Natural killer cell treated with Interleukin-12 subunit alpha and Interleukin-12 subunit beta and Interleukin-15 and Interleukin-18, amount 100 ng/mL, for 72 hours (primary cell): Measurements from ENCODE around the gene HACE1. TPM values are rescaled to one million over a fixed set of nuclear protein-coding genes. Genes with fewer than 3 reads are reported as not detected.
"Not testable (repeated sequence)": the region's sequence is repeated elsewhere in the genome, so short reads cannot be mapped to it uniquely, and the experiment has no call there.

ENCODE experiments used
- ATAC-seq, 2 donors: fragments of 150-1000 bp; cut with Tn5 transposase in 1 of 2; sonication (Bioruptor Pico), chemical (Tn5 transposase) in 1 of 2; 2 replicates each; pipeline ENCODE4 v1.10.0; 2021
- DNase-seq: peaks from one replicate; pipeline ENCODE4 v3.0.0; 2022; ENCODE audit warnings: low spot score
- H3K27ac Mint-ChIP-seq, 2 donors: 1 replicate in 1 of 2; 2 replicates in 1 of 2; pipeline ENCODE4 v1.8.0; 2022; ENCODE audit warnings: mixed read lengths in 2 of 2, mild to moderate bottlenecking in 1 of 2, moderate library complexity in 1 of 2
- H3K27me3 Mint-ChIP-seq, 2 donors: 1 replicate in 1 of 2; 2 replicates in 1 of 2; pipeline ENCODE4 v1.8.0; 2022; ENCODE audit warnings: mixed read lengths in 2 of 2
- H3K36me3 Mint-ChIP-seq: one replicate; pipeline ENCODE4 v1.8.0; 2022; ENCODE audit warnings: mixed read lengths
- H3K4me1 Mint-ChIP-seq, 2 donors: 1 replicate in 1 of 2; 2 replicates in 1 of 2; pipeline ENCODE4 v1.8.0; 2022; ENCODE audit warnings: low read depth in 2 of 2, mixed read lengths in 2 of 2, mild to moderate bottlenecking in 1 of 2
- H3K4me3 Mint-ChIP-seq: one replicate; pipeline ENCODE4 v1.8.0; 2022; ENCODE audit warnings: mixed read lengths
- H3K9me3 Mint-ChIP-seq: 2 replicates; pipeline ENCODE4 v1.8.0; 2022; ENCODE audit warnings: mixed read lengths
- total RNA-seq, 2 donors: library from RNA; stranded (reverse); gene quantifications; one replicate each; pipeline ENCODE4 v1.2.3, GENCODE V29; 2022

HACE1 gene
- total RNA-seq, 2 donors from 2014 or later: 14.1 to 16.8 TPM

GRCh38 chr6:104860221-104860620 lies 502 bp upstream of the HACE1 start:
- H3K27me3 Mint-ChIP-seq: peaks cover 11 to 12% of the 10 kb centered on the region in 2 donors
- ATAC-seq (no peak), DNase-seq (no peak)
- H3K27ac Mint-ChIP-seq: no peak overlapping the region
- no peaks in the 10 kb centered on the region for H3K9me3 Mint-ChIP-seq
- no peaks in the 10 kb centered on the region for H3K36me3 Mint-ChIP-seq
- peak overlapping the region; percentile 85 for H3K4me3 Mint-ChIP-seq
- H3K4me1 Mint-ChIP-seq: peaks cover 11 to 14% of the 10 kb centered on the region in 2 donors

- peaks cover 11 to 14% of the 10 kb centered on the region in 2 donors for H3K4me1 Mint-ChIP-seq
- DNase-seq (no peak), ATAC-seq (no peak)
- peak overlapping the region in 1 of 2 donors; percentile 62 for H3K27ac Mint-ChIP-seq
- no peaks in the 10 kb centered on the region for H3K9me3 Mint-ChIP-seq
- no peaks in the 10 kb centered on the region for H3K36me3 Mint-ChIP-seq
- peaks cover 7% of the 10 kb centered on the region in 2 donors for H3K27me3 Mint-ChIP-seq
- peak overlapping the region; percentile 85 for H3K4me3 Mint-ChIP-seq
Measured at GRCh38 chr6:104858642-104859041, 1.1 kb downstream of the HACE1 start.

- Mint-ChIP-seq H3K27me3 (no peaks in the 10 kb centered on the region), H3K9me3 (no peaks in the 10 kb centered on the region)
- ATAC-seq: no peak
Measured at GRCh38 chr6:104855507-104855906, 4.2 kb downstream of the HACE1 start.

GRCh38 chr6:104847721-104848120 lies 12.0 kb downstream of the HACE1 start:
- ATAC-seq, H3K27ac Mint-ChIP-seq, H3K4me1 Mint-ChIP-seq, H3K9me3 Mint-ChIP-seq, H3K4me3 Mint-ChIP-seq, H3K36me3 Mint-ChIP-seq, DNase-seq, H3K27me3 Mint-ChIP-seq: not testable (repeated sequence)

More at GRCh38 chr6:104855507-104855906, 4.2 kb downstream of the HACE1 start:
- no peak overlapping the region for H3K4me3 Mint-ChIP-seq
- no peaks in the 10 kb centered on the region for H3K36me3 Mint-ChIP-seq
- no peak for DNase-seq
- H3K4me1 Mint-ChIP-seq: peaks cover 11 to 14% of the 10 kb centered on the region in 2 donors
- H3K27ac Mint-ChIP-seq: no peak overlapping the region

GRCh38 chr6:104843229-104843628 lies 16.5 kb downstream of the HACE1 start:
- Mint-ChIP-seq H3K36me3 (peaks cover 6% of the 10 kb centered on the region), H3K27ac (no peak overlapping the region), H3K4me3 (no peak overlapping the region), H3K27me3 (no peaks in the 10 kb centered on the region), H3K4me1 (peaks cover 0 to 3% of the 10 kb centered on the region in 2 donors), H3K9me3 (no peaks in the 10 kb centered on the region)
- DNase-seq (no peak), ATAC-seq (no peak)

GRCh38 chr6:104837158-104837557 lies 22.6 kb downstream of the HACE1 start:
- DNase-seq (no peak), ATAC-seq (no peak)
- H3K9me3 Mint-ChIP-seq: no peaks in the 10 kb centered on the region
- H3K36me3 Mint-ChIP-seq: no peaks in the 10 kb centered on the region
- no peaks in the 10 kb centered on the region for H3K27me3 Mint-ChIP-seq
- no peak overlapping the region for H3K4me3 Mint-ChIP-seq
- H3K4me1 Mint-ChIP-seq: no peaks in the 10 kb centered on the region
- H3K27ac Mint-ChIP-seq: no peak overlapping the region

- not testable (repeated sequence) for H3K9me3 Mint-ChIP-seq, DNase-seq, H3K4me1 Mint-ChIP-seq
Measured at GRCh38 chr6:104836479-104837020, 23.2 kb downstream of the HACE1 start.

GRCh38 chr6:104835782-104836181 lies 23.9 kb downstream of the HACE1 start:
- Mint-ChIP-seq H3K36me3 (no peaks in the 10 kb centered on the region), H3K9me3 (no peaks in the 10 kb centered on the region), H3K27me3 (no peaks in the 10 kb centered on the region), H3K27ac (no peak overlapping the region), H3K4me1 (no peaks in the 10 kb centered on the region), H3K4me3 (no peak overlapping the region)
- no peak for DNase-seq
- ATAC-seq: no peak

More at GRCh38 chr6:104836479-104837020, 23.2 kb downstream of the HACE1 start:
- not testable (repeated sequence) for H3K36me3 Mint-ChIP-seq, H3K27me3 Mint-ChIP-seq, H3K4me3 Mint-ChIP-seq, ATAC-seq, H3K27ac Mint-ChIP-seq

- ATAC-seq: no peak
Measured at GRCh38 chr6:104829183-104829958, 30.3 kb downstream of the HACE1 start.

GRCh38 chr6:104828478-104828877 lies 31.2 kb downstream of the HACE1 start:
- H3K27ac Mint-ChIP-seq: no peak overlapping the region
- H3K4me3 Mint-ChIP-seq: no peak overlapping the region
- H3K27me3 Mint-ChIP-seq: no peaks in the 10 kb centered on the region
- H3K4me1 Mint-ChIP-seq: peaks cover 0 to 6% of the 10 kb centered on the region in 2 donors
- no peaks in the 10 kb centered on the region for H3K36me3 Mint-ChIP-seq
- ATAC-seq: no peak
- no peaks in the 10 kb centered on the region for H3K9me3 Mint-ChIP-seq
- no peak for DNase-seq

More at GRCh38 chr6:104829183-104829958, 30.3 kb downstream of the HACE1 start:
- no peak overlapping the region for H3K27ac Mint-ChIP-seq
- no peak overlapping the region for H3K4me3 Mint-ChIP-seq
- H3K36me3 Mint-ChIP-seq: no peaks in the 10 kb centered on the region
- no peaks in the 10 kb centered on the region for H3K27me3 Mint-ChIP-seq
- no peak for DNase-seq
- no peaks in the 10 kb centered on the region for H3K9me3 Mint-ChIP-seq
- peaks cover 0 to 6% of the 10 kb centered on the region in 2 donors for H3K4me1 Mint-ChIP-seq

GRCh38 chr6:104820820-104821219 lies 38.9 kb downstream of the HACE1 start:
- H3K27me3 Mint-ChIP-seq, H3K9me3 Mint-ChIP-seq, H3K4me1 Mint-ChIP-seq, DNase-seq, ATAC-seq, H3K27ac Mint-ChIP-seq, H3K4me3 Mint-ChIP-seq, H3K36me3 Mint-ChIP-seq: not testable (repeated sequence)

GRCh38 chr6:104816125-104816524 lies 43.6 kb downstream of the HACE1 start:
- DNase-seq (no peak), ATAC-seq (no peak)
- no peak overlapping the region for H3K27ac Mint-ChIP-seq
- no peaks in the 10 kb centered on the region for H3K27me3 Mint-ChIP-seq
- H3K4me3 Mint-ChIP-seq: no peak overlapping the region
- H3K36me3 Mint-ChIP-seq: no peaks in the 10 kb centered on the region
- no peaks in the 10 kb centered on the region for H3K9me3 Mint-ChIP-seq
- H3K4me1 Mint-ChIP-seq: peaks cover 5 to 9% of the 10 kb centered on the region in 2 donors

- no peak overlapping the region for H3K27ac Mint-ChIP-seq
- DNase-seq (no peak), ATAC-seq (no peak)
- H3K36me3 Mint-ChIP-seq: no peaks in the 10 kb centered on the region
- H3K9me3 Mint-ChIP-seq: no peaks in the 10 kb centered on the region
- H3K27me3 Mint-ChIP-seq: no peaks in the 10 kb centered on the region
- H3K4me1 Mint-ChIP-seq: peaks cover 5 to 9% of the 10 kb centered on the region in 2 donors
- H3K4me3 Mint-ChIP-seq: no peak overlapping the region
Measured at GRCh38 chr6:104814743-104815142, 45.0 kb downstream of the HACE1 start.

GRCh38 chr6:104813552-104813951 lies 46.2 kb downstream of the HACE1 start:
- Mint-ChIP-seq H3K4me1 (peaks cover 0 to 9% of the 10 kb centered on the region in 2 donors), H3K27me3 (no peaks in the 10 kb centered on the region), H3K4me3 (no peak overlapping the region), H3K9me3 (no peaks in the 10 kb centered on the region), H3K27ac (no peak overlapping the region), H3K36me3 (no peaks in the 10 kb centered on the region)
- ATAC-seq (no peak), DNase-seq (no peak)
